Skin of body (tissue), 2 donors: ENCODE results near the gene CLUH. TPM values are rescaled to one million over a fixed set of nuclear protein-coding genes. Genes with fewer than 3 reads are reported as not detected.

Experiments used
- DNase-seq: peaks from one replicate; lab custom pipeline; 2025; lab: John Stamatoyannopoulos, UW
- total RNA-seq: library from RNA; depleted of rRNA; stranded (reverse); fragments of >200 nt; gene quantifications from one replicate; pipeline ENCODE4 v1.2.3, GENCODE V29; 2014

Gene CLUH, protein sequence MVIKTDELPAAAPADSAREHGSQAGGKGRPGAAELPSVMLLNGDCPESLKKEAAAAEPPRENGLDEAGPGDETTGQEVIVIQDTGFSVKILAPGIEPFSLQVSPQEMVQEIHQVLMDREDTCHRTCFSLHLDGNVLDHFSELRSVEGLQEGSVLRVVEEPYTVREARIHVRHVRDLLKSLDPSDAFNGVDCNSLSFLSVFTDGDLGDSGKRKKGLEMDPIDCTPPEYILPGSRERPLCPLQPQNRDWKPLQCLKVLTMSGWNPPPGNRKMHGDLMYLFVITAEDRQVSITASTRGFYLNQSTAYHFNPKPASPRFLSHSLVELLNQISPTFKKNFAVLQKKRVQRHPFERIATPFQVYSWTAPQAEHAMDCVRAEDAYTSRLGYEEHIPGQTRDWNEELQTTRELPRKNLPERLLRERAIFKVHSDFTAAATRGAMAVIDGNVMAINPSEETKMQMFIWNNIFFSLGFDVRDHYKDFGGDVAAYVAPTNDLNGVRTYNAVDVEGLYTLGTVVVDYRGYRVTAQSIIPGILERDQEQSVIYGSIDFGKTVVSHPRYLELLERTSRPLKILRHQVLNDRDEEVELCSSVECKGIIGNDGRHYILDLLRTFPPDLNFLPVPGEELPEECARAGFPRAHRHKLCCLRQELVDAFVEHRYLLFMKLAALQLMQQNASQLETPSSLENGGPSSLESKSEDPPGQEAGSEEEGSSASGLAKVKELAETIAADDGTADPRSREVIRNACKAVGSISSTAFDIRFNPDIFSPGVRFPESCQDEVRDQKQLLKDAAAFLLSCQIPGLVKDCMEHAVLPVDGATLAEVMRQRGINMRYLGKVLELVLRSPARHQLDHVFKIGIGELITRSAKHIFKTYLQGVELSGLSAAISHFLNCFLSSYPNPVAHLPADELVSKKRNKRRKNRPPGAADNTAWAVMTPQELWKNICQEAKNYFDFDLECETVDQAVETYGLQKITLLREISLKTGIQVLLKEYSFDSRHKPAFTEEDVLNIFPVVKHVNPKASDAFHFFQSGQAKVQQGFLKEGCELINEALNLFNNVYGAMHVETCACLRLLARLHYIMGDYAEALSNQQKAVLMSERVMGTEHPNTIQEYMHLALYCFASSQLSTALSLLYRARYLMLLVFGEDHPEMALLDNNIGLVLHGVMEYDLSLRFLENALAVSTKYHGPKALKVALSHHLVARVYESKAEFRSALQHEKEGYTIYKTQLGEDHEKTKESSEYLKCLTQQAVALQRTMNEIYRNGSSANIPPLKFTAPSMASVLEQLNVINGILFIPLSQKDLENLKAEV (N-terminal part only)
- total RNA-seq = 51.0 TPM

DNA sequence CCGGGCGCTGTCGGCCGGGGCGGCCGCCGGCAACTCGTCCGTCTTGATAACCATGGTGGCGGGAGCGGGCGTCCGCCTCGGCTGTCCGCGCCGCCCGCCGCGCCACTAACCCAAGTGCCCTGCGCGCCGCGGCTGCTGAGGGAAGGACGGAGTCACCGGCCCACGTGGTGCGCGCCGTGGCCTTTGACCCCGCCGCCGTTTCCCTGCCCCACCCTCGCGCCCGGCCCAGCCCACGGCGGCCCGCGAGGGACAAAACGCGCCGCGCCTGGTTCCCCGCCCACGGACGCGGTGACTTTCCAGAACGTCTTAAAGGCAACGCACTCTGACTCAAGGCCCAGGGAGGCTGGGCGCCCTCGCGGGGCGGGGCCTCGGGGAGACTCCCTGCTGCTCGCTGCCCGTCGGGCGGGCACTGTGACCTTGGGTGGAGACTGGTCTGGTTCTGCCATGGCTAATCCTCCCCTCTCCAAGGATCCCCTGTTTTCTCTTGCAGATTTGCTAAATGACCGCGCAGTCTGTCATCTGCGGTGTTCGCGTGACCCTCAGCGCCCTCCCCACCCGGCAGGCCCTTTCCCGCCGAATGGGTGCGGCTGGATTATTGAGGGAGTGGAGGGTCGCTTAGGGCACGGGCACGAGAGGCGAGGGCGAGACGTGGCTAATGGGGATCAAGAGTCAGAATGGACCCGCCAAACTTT, at the start of gene CLUH:
TSS of gene CLUH (minus strand) at position 157 of the 692 bp plus-strand sequence. CDS start at position 54, 103 bp downstream.
- peak; percentile 95 for DNase-seq

DNA sequence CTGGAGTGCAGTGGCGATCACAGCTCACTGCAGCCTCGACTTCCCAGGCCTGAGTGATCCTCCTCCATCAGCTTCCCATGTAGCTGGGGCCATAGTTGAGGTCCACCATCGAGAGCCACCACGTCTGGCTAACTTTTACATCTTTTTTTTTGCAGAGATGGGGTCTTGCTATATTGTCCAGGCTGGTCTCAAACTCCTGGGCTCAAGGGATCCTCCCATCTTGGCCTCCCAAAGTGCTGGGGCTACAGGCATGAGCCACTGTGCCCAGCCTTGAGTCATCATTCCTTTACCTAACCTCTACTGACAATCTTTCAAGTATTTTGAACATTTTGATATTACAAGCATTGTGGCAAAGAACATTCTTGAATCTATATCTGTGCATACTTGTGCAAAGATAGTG, 47.3 kb upstream of the CLUH start:
- no peak for DNase-seq

DNA sequence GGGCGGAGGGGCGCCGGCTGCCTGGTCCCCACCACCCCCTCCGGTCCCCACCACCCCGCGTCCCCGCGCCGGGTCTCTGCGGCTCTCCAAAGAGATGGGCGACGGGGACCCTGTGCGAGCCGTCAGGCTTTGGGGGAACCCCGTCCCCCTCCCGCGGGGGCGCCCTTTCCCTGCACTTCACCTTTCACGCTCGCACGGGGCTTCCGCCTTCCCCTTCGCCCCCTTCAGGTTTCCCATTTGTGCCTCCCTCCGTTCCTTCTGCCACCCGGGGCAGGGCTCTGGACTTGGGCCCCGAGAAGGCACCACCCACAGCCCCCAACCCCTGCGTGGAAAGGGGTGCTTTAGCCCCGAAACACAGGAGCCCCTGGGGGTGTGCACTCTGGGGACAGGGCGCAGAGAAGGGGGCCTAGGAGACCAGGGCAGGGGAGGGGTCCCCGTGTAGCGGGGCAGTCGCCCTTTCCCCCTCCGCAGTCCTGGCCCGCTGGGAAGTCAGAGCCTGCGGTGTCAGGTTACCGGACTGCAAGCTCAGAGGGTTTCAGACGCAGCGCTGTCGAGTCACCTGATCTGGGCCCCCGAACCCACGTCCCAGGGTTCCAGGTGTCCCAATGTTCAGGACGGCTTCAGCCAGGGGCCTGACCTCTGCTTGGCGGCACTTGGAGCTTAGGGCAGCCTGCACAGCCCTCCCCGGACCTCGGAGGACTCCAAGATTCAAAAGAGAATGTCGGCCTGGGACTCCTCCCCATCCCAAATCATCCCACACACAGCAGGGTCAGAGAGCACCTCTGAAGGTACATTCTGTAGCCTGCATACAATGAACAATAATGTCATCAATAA, 44.5 kb upstream of the CLUH start:
- no peak for DNase-seq

DNA sequence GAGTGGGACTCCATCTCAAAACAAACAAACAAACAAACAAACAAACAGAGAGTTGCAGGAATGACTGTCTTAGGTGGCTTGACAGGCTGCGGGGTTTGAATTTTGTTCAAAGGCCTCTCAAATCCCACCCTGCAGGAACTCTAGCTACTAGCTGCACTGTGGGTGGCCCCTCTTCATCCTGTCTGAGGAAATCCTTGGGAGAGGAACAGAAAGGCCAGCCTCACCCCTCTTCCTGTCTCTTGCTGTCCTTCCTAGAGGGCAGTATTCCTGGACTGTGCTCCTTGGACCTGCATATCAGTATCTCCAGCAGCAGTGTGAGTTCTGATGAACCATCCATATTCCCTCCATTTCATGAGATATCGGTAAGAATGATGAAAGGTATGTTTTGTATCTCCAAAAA, 39.9 kb upstream of the CLUH start:
- DNase-seq = no peak

DNA sequence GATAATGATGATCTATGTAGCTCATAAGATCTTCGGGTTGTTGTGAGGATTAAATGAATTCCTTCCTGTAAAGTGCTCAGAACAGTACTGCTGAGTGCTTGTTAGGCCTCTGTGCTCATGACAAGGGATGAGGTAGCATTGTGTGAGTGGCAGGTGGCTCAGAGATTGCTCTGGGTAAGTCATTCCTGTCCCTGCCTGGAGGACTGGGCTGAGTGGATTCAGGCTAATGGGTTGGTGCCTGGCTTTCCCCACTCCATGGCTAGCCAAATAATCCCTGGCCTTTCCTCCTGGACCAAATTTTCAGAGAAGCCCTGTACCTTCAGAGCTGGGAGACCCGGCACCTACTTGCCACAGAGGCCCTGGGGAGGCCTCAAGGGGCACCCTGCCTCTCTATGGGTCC, 39.2 kb upstream of the CLUH start:
- DNase-seq = no peak

DNA sequence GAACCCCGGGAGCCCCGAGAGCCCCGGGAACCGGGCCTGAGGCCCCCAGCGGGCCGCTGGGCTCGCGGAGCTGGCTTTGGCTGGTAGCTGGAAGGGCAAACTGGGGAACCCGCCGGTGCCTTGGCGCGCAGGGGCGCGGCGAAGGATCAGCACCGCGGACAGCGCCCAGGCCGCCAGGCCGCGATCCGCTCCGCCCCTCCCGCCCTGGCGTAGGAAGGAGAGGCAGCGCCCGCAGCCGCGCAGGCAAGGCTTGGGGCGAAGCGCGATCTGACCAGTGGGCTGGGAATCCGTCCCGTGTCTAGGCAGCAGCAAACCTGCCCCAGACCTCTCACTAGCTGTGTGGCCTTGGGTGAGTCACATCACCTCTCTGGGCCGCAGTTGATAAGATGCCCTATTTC, 38.2 kb upstream of the CLUH start:
- DNase-seq = peak; percentile 44

DNA sequence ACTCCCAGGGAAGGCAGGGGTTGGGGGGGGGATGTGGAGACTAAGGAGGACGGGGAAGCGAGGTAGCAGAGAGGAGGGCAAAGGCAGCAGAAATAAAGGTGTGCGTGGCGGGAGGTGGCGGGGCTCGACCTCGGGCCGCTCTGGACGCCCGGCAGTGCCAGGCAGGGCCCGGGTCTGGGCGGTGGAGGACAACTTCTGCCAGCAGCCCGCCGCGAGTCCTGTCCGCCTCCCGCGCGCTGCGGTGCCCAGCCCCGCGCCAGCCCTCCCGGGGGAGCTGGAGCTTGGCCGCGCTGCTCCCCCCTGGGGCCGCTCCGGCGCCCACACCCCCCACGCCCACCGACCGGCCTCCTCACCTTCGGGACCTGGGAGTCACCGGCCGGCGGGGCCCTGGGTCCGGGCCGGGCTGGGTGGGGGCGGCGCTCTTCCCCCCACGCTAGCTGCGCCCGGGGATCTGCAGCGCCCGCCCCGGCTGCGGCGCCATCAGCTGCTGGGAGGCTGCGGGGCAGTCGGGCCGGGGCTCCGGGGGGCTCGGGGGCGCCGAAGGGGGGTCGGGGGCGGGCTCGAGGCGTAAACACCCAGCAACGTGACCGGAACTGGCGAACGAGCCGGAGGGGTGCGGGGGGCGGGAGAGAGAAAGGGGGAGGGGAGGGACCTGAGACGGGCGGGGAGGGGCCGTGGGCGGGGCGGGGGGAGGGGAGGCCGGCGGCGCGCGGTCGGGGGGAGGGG, 37.7 kb upstream of the CLUH start, which contains the start of gene CCDC92B:
TSS of gene CCDC92B (minus strand) at position 595 of the 726 bp plus-strand sequence. CDS start 14,507 bp downstream, outside the sequence.
- DNase-seq = no peak

DNA sequence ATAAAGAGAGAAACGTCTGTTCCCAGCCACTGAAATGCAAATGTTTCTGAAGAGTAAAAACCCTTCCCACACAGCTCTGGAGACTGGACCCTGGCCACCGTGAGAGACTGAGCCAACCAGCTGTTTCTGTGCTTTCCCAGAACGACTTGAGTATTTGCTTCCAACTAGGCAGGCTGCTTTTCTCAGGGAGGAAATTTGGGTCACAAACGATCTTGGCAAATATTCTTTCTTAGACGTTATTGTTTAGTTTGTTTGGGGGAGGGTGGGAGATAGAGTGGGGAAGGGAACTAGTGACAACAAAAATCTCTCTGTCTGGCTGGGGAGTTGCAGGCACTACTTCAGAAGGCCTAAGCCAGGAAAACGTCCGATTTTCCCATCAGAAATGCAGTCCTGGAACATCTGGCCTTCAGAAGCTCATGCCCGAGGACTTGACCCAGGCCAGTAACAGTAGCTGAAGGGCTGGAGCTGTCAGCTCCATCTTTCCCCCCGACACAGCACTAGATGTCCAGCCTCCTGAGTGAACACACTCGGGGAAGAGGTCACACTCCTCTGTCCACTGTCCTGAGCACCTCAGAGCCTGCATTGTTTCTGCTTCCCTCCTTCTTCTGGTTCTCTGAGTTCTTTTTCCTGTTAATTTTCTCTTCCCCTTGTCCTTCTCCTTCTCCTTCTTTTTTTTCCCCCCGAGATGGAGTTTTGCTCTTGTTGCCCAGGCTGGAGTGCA, 33.9 kb upstream of the CLUH start:
- peak; percentile 31 for DNase-seq

DNA sequence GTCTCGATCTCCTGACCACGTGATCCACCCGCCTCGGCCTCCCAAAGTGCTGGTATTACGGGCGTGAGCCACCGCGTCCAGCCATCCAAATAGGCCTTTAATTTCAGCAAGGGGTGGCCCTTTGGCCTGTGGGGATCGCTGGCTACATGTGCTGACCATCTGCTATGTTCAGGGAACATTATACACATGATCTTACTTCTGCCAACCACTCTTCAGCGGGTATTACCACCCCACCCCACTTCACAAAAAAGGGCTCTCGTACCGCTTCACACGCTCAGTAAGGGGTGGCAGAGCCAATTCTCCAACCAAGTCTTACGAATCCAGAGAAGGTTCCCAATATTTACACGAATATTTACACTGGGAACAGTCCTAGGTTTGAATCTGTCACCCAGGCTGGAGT, 26.1 kb upstream of the CLUH start:
- DNase-seq = no peak

DNA sequence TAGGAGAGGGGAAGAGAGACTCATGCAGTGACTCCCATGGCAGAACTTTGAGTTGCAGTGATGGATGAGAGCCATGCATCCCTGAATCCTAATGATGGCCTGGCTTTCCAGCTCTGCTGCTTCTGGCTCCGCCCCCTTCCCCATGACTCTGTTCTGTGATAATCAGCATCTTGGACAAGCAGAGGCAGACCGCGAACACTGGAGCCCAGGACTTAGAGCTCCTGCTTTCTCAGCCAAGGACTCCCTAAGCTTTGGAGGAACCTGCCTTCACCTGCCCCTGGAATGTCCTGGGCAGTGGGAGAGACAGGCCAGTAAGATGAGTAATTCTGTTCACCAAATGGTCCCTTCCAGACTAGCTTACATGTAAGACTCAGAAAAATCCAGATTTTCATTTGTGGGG, 25.4 kb upstream of the CLUH start:
- no peak for DNase-seq

DNA sequence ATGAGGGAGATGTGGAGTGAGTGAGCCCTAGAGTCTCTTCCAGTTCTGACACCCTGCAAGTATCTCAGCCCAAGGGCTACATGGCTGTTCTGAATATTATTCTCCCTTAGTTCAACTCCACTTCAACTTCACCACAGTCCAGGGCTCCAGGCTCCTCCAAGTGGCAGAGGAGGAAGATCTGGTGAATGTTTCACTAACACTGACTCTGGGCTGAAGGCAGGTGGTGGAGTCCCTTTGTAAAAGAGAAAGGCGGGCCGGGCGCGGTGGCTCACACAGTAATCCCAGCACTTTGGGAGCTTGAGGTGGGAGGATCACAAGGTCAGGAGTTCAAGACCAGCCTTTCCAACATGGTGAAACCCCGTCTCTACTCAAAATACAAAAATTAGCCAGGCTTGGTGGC, 24.3 kb upstream of the CLUH start:
- no peak for DNase-seq

DNA sequence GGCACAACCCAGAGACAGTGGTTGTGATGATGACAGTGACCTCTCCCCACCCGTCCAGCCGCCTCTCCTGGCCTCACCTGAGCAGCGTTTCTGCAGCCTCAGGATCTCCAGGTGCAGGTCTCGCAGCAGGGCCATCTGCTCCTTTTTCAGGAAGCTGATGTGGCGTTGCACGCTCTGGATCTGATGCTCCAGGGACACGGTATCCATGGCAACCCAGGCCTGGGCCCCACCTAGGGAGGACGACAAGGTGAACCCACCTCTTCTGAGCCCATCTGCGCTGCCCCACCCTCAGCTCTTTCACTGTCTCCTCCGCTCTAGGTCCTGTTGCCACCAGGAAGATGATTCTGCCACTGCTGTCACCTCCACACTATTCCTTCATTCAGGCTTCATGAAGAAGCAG, 23.4 kb upstream of the CLUH start:
- no peak for DNase-seq

DNA sequence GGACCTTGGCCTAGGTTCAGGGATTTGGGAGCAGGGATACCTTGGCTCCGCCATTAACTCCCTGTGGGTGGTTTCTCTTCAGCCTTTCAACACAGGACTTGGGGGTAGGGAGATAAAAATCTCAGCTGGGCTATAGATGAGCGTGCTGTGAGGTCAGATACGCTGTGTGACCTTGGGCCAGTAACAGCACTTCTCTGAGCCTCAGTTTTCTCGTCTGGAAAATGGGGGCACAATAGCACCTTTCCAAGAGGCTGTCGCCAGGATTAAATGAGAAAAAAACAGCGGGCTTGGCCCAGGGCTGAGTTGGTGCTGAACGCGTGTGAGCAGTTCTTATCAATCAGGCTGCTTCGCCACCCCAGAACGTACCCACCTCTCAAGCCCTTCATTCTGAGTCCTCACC, 20.2 kb upstream of the CLUH start:
- DNase-seq = no peak

DNA sequence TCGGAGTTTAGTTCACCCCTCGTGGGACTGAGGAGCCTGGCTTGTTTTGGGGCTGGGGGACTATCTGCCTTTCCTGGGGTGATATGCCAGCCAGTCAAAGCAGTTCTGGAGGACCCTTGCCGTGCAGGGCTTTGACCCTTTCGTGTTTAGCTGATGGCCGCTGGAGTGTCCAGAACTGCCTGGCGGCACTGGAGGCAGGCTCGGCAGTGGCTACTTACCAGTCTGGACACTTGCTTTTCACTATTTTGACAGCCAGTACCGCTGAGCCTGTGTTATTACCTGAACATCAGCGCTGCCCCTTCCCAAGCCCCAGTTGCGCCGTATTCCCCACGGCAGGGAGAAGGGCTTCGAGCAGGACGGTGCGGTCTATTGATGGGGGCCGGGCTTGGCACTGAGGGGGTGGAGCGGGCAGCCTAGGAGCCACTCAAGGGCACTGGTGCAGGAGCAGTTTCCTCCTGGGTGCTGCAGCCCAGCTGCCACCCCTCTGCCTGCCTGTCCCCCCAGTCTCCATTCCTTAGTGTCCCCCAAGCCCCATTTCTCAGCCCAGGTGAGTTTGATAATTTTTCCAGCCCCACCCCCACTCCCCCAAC, 19.3 kb upstream of the CLUH start:
- no peak for DNase-seq

DNA sequence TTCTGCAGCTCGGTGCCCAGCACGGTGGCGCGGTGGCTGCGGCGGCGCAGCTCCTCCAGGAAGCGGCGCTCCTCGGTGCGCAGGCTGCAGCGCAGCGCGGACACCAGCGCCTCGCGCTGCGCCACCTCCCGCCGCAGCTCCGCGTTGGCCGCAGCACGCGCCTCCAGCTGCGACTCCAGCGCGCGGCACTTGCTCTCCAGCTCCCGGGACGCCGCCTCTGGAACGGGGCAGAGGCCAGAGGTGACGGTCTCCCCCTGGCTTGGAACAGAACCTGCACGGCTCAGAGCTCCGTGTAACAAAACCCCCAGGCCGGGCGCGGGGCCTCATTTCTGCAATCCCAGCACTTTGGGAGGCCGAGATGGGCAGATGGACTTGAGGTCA, 13.2 kb upstream of the CLUH start:
- no peak for DNase-seq

DNA sequence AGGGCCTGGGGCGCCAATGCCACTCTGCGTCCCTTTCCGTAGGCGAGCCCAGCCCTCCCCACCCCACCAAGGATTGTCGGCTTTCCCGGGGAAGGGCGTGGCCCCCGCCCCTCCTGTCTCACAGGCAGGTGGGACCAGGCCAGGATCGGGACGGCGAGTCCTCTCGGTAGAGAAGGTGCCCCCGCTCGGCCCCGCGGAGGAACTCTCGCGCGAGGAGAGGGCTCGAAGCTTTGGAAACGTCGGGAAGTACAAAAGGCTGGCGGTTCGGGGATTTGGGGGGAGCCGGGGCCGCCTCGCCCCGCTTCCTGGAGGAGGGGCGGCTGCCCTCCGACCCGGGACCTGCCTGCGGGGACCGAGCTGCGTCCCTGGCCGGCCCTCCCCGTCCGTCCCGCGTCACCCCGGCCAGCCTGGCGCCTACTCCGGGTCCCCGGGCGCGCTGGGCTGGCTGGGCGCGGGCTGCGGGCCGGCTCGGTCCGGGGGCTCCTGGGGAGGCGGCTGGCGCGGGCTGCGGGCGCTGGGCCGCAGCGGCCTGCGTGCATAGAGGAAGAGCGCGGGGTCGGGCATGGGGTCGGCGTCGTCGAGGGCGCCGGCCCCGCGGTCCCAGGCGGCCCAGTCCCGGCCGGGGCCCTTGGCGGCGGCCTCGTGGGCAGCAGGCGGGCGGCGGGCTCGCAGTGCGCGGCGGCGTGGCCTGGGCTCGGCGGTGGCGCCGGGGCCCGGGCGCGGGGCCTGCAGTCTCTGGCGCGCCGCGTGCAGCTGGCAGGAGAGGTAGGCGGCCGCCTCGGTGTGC, 12.6 kb upstream of the CLUH start:
- DNase-seq = peak; percentile 16

DNA sequence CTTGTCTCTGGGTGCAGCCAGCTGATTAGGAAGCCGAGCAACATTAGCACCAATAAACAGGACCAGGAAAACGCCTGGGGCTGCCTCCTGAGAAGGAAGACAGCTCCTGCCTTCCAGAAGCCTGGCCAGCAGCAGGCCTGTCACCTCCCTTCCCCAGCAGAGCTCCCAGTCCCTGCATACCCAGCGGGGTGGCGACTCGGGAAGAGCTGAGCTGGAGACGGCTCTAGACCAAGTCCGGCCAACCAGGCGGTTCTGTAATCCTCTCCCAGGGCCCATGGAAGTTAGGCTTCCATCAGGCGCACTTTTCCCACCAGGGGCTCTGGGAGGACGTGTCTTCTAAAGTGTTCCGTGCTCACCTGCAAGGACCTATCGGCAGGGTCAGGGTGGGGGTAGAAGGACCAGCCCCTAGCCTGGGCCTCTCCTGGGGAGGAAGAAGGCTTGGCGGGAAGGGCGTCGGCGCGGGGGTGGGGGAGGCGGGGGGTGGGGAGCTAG, 12.0 kb upstream of the CLUH start:
- DNase-seq = no peak
